Suppressor macrophage (primary cell): ENCODE results near the gene LST1.

Experiments
- DNase-seq, 4 experiments: peaks; one replicate each; pipeline ENCODE4 v3.0.0-alpha.2; 2020 to 2022

LST1 gene

GRCh38 chr6:31559958-31560696, 25.9 kb upstream of the LST1 start:
- peak; percentile 63 to 90 (median 84) for DNase-seq

- no peak for DNase-seq
Measured at GRCh38 chr6:31560697-31561058, 25.4 kb upstream of the LST1 start.

DNA sequence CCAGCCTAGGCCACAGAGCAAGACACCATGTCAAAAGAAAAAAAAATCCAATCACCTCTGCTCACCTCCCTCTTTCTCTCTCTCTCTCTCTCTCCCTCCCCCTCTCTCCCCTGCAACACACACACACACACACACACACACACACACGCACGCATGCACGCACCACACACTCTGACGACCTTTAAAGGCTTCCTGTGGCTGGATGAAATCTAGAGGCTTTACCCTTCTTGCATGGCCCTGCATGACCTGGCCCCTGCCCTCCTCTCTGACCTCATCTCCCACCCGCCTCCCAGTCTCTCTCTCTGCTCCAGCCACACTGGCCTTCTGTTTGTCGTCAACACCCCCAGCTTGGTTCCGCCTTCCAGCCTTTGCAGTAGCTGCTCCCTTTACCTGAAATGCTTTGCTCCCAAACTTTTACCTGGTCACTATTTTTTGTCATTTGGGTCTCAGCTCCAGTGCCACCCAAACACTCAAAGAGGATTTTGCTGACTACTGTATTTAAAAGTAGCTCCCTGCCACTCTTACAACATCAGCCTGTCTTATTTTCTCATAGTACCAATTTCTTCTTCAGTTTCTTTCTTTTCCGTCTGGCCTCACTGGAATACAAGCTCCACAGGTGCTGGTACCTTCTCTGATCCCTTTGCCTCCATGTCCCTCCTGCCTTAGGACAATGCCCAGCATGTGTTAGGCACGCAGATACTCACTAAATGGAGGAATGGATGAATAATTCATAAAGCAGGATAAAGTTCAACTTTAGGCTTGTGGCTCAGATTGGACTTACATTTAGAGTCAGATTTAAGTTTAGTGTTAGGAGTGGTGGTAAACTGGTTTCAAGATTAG, 18.3 kb upstream of the LST1 start:
- DNase-seq = peak; percentile 47 to 74 (median 62)

- peak; percentile 73 to 90 (median 84) for DNase-seq
Measured at GRCh38 chr6:31568537-31568961, 17.5 kb upstream of the LST1 start.

- DNase-seq = no peak
Measured at GRCh38 chr6:31569861-31570536, 16.1 kb upstream of the LST1 start.

DNA sequence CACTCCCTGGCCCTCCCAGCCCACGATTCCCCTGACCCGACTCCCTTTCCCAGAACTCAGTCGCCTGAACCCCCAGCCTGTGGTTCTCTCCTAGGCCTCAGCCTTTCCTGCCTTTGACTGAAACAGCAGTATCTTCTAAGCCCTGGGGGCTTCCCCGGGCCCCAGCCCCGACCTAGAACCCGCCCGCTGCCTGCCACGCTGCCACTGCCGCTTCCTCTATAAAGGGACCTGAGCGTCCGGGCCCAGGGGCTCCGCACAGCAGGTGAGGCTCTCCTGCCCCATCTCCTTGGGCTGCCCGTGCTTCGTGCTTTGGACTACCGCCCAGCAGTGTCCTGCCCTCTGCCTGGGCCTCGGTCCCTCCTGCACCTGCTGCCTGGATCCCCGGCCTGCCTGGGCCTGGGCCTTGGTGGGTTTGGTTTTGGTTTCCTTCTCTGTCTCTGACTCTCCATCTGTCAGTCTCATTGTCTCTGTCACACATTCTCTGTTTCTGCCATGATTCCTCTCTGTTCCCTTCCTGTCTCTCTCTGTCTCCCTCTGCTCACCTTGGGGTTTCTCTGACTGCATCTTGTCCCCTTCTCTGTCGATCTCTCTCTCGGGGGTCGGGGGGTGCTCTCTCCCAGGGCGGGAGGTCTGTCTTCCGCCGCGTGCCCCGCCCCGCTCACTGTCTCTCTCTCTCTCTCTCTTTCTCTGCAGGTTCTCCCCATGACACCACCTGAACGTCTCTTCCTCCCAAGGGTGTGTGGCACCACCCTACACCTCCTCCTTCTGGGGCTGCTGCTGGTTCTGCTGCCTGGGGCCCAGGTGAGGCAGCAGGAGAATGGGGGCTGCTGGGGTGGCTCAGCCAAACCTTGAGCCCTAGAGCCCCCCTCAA, 13.8 kb upstream of the LST1 start, which contains the start of gene LTA:
LTA (plus strand) TSS at position 249 of the 871 bp plus-strand sequence; CDS start at position 703, 454 bp downstream.
- no peak for DNase-seq

GRCh38 chr6:31573239-31574105, 12.6 kb upstream of the LST1 start:
- no peak for DNase-seq

GRCh38 chr6:31574106-31575061, 11.7 kb upstream of the LST1 start:
- DNase-seq = no peak

GRCh38 chr6:31575335-31575901, 10.7 kb upstream of the LST1 start, which contains the start of gene TNF:
Gene TNF (plus strand): TSS chr6:31575565. CDS start chr6:31575742, 177 bp downstream.
- DNase-seq = peak; percentile 82 to 96 (median 90)

DNA sequence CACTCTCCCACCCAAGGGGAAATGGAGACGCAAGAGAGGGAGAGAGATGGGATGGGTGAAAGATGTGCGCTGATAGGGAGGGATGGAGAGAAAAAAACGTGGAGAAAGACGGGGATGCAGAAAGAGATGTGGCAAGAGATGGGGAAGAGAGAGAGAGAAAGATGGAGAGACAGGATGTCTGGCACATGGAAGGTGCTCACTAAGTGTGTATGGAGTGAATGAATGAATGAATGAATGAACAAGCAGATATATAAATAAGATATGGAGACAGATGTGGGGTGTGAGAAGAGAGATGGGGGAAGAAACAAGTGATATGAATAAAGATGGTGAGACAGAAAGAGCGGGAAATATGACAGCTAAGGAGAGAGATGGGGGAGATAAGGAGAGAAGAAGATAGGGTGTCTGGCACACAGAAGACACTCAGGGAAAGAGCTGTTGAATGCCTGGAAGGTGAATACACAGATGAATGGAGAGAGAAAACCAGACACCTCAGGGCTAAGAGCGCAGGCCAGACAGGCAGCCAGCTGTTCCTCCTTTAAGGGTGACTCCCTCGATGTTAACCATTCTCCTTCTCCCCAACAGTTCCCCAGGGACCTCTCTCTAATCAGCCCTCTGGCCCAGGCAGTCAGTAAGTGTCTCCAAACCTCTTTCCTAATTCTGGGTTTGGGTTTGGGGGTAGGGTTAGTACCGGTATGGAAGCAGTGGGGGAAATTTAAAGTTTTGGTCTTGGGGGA, 10.0 kb upstream of the LST1 start:
- DNase-seq = no peak

- no peak for DNase-seq
Measured at GRCh38 chr6:31576897-31577578, 9.0 kb upstream of the LST1 start.

DNA sequence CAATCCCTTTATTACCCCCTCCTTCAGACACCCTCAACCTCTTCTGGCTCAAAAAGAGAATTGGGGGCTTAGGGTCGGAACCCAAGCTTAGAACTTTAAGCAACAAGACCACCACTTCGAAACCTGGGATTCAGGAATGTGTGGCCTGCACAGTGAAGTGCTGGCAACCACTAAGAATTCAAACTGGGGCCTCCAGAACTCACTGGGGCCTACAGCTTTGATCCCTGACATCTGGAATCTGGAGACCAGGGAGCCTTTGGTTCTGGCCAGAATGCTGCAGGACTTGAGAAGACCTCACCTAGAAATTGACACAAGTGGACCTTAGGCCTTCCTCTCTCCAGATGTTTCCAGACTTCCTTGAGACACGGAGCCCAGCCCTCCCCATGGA, 8.5 kb upstream of the LST1 start:
- no peak for DNase-seq

DNA sequence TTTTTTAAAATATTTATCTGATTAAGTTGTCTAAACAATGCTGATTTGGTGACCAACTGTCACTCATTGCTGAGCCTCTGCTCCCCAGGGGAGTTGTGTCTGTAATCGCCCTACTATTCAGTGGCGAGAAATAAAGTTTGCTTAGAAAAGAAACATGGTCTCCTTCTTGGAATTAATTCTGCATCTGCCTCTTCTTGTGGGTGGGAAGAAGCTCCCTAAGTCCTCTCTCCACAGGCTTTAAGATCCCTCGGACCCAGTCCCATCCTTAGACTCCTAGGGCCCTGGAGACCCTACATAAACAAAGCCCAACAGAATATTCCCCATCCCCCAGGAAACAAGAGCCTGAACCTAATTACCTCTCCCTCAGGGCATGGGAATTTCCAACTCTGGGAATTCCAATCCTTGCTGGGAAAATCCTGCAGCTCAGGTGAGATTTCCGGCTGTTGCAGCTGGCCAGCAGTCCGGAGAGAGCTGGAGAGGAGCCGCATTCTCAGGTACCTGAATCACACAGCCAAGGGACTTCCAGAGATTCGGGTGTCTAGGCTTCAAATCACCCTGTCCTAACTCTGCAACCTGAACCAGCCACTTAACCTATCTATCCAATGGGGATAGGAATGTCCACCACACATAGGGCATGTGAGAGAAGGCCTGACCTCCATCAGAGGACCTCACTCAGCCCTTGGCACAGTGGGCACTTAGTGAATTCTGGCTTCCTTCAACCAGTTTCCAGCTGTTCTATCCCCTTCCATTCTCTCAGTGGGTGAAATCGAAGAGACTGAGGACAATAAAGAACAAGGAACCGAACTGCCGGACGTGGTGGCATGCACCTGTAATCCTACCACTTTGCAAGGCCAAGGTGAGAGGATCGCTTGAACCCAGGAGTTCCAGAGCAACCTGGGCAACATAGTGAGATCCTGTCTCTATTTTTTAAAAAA, 7.6 kb upstream of the LST1 start:
- no peak for DNase-seq

DNA sequence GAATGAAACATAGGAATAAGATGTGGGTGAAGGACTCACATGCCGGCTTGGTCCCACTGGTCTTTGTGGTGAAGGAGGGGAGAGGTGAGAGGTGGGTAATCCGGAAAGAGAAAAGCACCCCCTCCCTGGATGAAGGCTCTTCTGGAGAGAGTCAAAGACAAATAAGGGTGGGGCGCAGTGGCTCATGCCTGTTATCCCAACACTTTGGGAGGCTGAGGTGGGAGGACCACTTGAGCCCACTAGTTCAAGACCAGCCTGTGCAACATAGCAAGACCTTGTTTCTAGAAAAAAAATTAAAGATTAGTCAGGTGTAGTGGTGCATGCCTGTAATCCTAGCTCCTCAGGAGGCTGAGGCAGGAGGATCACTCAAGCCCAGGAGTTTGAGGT, 7.0 kb upstream of the LST1 start:
- DNase-seq = no peak

- DNase-seq = no peak
Measured at GRCh38 chr6:31579546-31580437, 6.3 kb upstream of the LST1 start.

DNA sequence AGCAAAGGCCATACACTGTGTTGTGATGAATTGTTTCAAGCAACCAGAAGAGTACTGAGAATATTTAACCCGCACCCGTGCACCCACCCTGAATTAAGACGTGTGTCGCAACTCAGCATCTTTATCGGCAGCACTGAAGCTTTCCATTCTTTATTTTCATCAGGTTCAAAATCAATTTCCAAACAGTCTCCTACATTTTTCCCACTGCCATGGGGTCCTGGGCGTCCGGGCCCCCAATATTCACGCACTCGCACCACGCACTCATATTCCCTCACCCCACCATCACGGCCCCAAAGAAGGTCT, 5.7 kb upstream of the LST1 start:
- no peak for DNase-seq
